ENCODE data around the gene CD207.

The CD207 gene

DNA sequence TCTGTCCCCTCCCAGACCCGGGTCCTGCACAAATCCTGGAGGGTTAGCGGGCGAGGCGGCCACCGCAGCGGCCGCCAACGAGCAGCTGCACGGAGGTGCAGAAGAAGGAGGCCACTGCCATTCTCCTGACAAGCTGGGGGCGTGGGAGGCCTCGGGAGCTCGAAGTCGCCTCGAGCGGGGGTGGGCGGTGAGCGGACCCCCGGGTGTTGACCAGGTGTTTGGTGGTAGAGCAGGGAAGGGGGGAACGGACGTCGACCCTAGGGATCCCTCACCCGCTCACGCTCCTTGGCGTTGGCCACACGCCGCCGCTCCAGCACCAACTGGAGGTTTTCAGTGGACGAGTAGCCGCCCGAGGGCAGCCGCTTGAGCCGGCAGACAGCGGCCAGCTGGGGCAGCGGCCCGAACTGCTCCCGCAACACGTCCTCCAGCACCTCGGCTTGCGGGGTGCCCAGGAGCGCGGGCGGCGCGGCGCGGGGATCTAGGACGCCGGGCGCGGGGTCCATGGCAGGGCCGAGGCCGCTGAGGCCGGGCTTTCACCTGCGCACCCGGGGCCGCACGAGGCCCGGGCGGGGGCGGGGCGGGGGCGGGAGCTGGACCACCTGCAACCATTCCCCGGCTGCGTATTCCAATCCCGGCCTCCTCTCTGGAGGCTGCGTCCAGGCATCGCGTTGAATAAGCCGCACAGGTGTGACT, 45.3 kb downstream of the CD207 start, which contains the start of gene FIGLA:
Gene FIGLA, minus strand, starts transcription at position 508 of the 693 bp plus-strand sequence. Its CDS starts 5 bp downstream, at position 503.
- no peak for DNase-seq

DNA sequence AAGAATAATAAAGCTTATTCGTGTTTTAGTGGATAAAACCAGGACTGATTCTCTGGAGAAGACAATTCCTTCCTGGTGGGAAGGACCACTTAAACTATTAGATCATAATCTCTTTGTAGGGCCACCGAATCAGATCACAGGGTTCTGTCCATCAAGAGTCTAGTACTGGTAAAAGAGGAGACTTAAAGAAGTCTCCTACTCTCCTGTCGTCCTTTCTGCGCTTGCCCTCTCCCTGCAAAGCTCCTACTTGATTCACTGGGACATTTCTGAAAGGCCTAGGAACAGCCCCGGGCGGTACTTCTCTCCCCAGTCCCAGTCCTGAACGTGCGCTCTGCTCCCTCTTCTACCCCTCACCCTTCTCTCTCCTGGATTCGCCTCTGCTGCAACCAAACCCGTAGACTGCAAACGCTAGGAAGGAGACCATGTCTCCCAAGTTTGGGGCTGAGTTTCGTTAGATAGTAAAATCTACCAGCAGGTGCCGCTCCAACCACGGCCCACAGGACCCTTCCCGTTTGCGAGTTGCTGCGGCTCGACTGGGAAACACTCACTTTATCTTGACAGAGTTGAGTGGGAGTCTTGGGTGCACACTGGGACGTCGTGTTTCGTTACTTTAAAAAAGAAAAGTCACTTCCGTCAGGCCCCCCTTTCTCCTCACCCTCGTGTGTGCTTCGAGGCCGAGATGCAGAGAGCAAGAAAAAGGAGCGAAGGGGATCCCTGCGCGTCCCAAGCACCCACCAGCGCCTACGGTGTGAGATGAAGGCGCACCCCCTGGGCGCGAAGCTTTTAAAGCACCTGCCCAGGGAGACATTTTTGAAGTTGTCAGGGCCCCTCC, 46.1 kb downstream of the CD207 start:
- peak; percentile 12 for DNase-seq

DNA sequence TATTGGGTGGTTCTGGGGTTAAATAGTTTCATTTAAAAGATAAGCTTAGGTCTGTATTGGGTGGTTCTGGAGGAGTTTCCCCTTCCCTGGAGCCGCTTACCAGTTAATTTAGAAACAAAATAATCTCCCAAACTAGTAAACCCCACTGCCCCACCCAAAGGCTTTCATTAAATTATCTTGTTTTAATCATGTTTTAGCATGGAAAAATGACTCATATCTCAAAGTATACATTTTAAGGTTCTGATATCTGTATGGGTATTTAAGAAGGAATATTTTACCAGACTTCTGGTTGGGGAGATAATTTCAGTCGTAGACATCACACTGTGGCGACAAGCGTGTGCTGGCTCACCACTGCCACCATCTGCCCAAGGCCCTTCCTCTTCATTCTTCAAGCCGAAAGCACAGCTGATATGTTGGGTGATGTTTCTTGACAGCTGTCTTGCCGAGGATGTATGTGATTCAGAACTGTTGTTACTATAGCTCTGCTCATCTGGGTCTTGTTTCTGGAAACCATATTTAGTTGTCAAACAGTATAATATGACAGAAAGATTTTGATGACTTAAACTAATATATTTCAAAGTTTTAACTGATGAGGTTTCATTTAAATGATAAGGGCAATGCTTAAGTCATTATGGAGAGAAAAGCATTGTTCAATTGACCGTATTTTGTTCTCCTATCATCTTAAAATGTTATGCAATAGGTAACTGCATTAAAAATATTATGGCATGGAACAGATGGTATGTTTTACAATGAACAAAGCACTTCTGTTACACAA, 50.3 kb downstream of the CD207 start:
- DNase-seq: no peak

DNA sequence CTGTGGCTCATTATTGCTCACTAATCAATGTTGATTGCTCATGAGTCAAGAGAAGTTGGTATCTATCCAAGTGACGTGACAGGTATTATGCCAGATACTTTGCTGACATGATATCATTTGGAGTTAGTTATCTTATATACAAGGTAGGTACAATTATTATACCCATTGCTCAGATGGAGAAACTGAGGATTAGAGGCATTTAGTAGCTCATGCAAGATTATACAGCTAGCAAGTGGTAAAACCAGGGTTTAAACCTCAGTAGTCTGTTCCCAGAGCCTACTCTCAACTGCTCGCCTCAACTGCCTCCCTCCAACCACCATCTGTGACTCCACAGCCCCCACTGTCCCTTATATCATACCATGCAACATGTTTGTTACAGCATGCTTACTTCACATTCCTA, 51.3 kb downstream of the CD207 start:
- DNase-seq: no peak

Data from stimulated activated naive CD4-positive, alpha-beta T cell treated with Interleukin-2 at 50 U/mL for 16 hours (primary cell).